OCI-LY1 (cell line): Measurements from ENCODE around the gene PRSS38.

Experiments used
- CTCF ChIP-seq: fragments of 200-600 bp; sonication (generic), shearing (Covaris generic); IDR thresholded peaks from 2 replicates; pipeline ENCODE4 v1.5.1; 2017; ENCODE audit warnings: mild to moderate bottlenecking, antibody characterized with exemption, low read length, moderate library complexity, mixed read lengths
- EZH2 ChIP-seq: fragments of 200-600 bp; sonication (generic), shearing (Covaris generic); IDR thresholded peaks from 2 replicates; pipeline ENCODE4 v1.8.0; 2017; ENCODE audit warnings: borderline replicate concordance, mixed run types, mild to moderate bottlenecking, antibody characterized with exemption, low read length, moderate library complexity, mixed read lengths

- TF ChIP-seq CTCF (no peak), EZH2 (no peak)
These were observed 26.1 kb upstream of the PRSS38 start for GRCh38 chr1:227789084-227790033.
